K562 (cell line): ENCODE measurements around the gene GPR55.

Experiments used
- CTCF ChIP-seq, 3 experiments: IDR thresholded peaks in 2 of 3; conservative IDR thresholded peaks in 1 of 3; 2 replicates each; pipeline ENCODE4 v1.5.1; 2011 to 2012; ENCODE audit warnings: low read length in 3 of 3, mild to moderate bottlenecking in 3 of 3, control low read depth in 2 of 3, improper control_type of control experiment in 1 of 3, inconsistent platforms in 1 of 3, low read depth in 1 of 3, mixed read lengths in 1 of 3, moderate library complexity in 1 of 3; ENCODE audit not compliant: insufficient read depth in 2 of 3
- EP300 ChIP-seq: IDR thresholded peaks from 2 replicates; pipeline ENCODE4 v1.6.1; 2012; ENCODE audit warnings: low read length, improper control_type of control experiment
- FOSL1 ChIP-seq: fragments of 200-800 bp; sonication (Bioruptor generic); conservative IDR thresholded peaks from 2 replicates; pipeline ENCODE4 v1.6.1; 2016; ENCODE audit warnings: missing genetic modification characterization, missing compliant biosample characterization
- POLR2AphosphoS5 ChIP-seq: IDR thresholded peaks from 2 replicates; pipeline ENCODE4 v1.6.1; 2011; ENCODE audit warnings: mild to moderate bottlenecking, low read depth, low read length, moderate library complexity; ENCODE audit not compliant: control insufficient read depth, insufficient read depth
- ZNF184 ChIP-seq: sonication (generic); formaldehyde crosslinking; IDR thresholded peaks from 2 replicates; pipeline ENCODE4 v1.5.0; 2020; ENCODE audit warnings: missing genetic modification reagents

DNA sequence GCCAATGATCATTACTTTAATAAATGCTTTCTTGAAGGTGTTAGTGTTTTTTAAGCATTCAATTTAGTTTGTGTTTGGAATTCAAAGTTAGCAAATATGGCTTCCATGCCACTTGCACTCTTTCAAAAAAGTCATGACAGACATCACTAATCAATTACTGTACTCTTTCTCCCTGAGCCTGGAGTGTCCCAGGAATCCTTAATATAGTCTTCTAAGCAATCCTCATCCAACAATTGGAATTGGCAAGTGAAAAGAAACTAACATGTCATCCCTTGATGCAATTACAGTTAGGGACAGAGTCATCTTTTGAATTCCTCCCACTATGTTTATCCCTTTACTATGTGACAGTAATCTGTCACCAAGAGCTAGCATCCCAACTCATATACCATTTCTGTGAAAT lies 29.7 kb upstream of the GPR55 start:
- TF ChIP-seq POLR2AphosphoS5 (no peak), CTCF (IDR thresholded peaks at IDR 0.05 in 2 of 3, conservative IDR thresholded peaks at IDR 0.05 in 1 of 3; ENCODE audit: insufficient read depth in 2 of 3, low read depth in 1 of 3, low read length in 3 of 3) (no peak), FOSL1 (tag) (no peak), EP300 (no peak), ZNF184 (CRISPR knock-in tag) (no peak)
